HCT116 (cell line): ENCODE results near the gene EXOSC5.

ENCODE experiments used
- ATF3 ChIP-seq: IDR thresholded peaks from 2 replicates; pipeline ENCODE4 v1.6.1; 2012
- CTCF ChIP-seq, 3 experiments: fragments of 200-600 bp in 1 of 3; sonication (generic) in 1 of 3; IDR thresholded peaks in 2 of 3; conservative IDR thresholded peaks in 1 of 3; 2 replicates each; pipeline ENCODE4 v1.5.1; 2012 to 2017; ENCODE audit warnings: low read depth in 2 of 3, low read length in 2 of 3, antibody characterized with exemption in 1 of 3, borderline replicate concordance in 1 of 3, control low read depth in 1 of 3, mild to moderate bottlenecking in 1 of 3, mixed read lengths in 1 of 3, mixed run types in 1 of 3, moderate library complexity in 1 of 3; ENCODE audit not compliant: insufficient read depth in 1 of 3
- EGR1 ChIP-seq: IDR thresholded peaks from 2 replicates; pipeline ENCODE4 v1.6.1; 2012; ENCODE audit warnings: low read depth
- EZH2phosphoT487 ChIP-seq: fragments of 200-600 bp; IDR thresholded peaks from 2 replicates; pipeline ENCODE4 v1.6.1; 2018; ENCODE audit warnings: antibody characterized with exemption, borderline replicate concordance
- MAX ChIP-seq: IDR thresholded peaks from 2 replicates; pipeline ENCODE4 v1.6.1; 2012
- POLR2A ChIP-seq: IDR thresholded peaks from 2 replicates; pipeline ENCODE4 v1.7.0; 2011; ENCODE audit warnings: borderline replicate concordance; ENCODE audit not compliant: insufficient read depth, insufficient read length; ENCODE audit errors: extremely low read depth
- POLR2AphosphoS5 ChIP-seq: IDR thresholded peaks from 2 replicates; pipeline ENCODE4 v1.6.1; 2011; ENCODE audit warnings: mild to moderate bottlenecking, low read depth, low read length, moderate library complexity
- RAD21 ChIP-seq: IDR thresholded peaks from 2 replicates; pipeline ENCODE4 v1.6.1; 2012; ENCODE audit warnings: low read depth, mild to moderate bottlenecking
- SIN3A ChIP-seq: IDR thresholded peaks from 2 replicates; pipeline ENCODE4 v1.6.1; 2012; ENCODE audit warnings: low read depth
- TCF7L2 ChIP-seq: IDR thresholded peaks from 2 replicates; pipeline ENCODE4 v1.7.0; 2011; ENCODE audit warnings: borderline replicate concordance, inconsistent platforms; ENCODE audit not compliant: insufficient read depth, insufficient read length; ENCODE audit errors: extremely low read depth
- ZFX ChIP-seq: fragments of 450-650 bp; IDR thresholded peaks from 2 replicates; pipeline ENCODE4 v1.6.1; 2017

- TF ChIP-seq CTCF (IDR thresholded peaks at IDR 0.05 in 2 of 3, conservative IDR thresholded peaks at IDR 0.05 in 1 of 3; ENCODE audit: borderline replicate concordance in 1 of 3, insufficient read depth in 1 of 3, low read depth in 2 of 3, low read length in 2 of 3) (no peak), MAX (no peak), EGR1 (no peak), EZH2phosphoT487 (no peak), ATF3 (no peak), ZFX (no peak), RAD21 (no peak), POLR2AphosphoS5 (no peak), TCF7L2 (no peak), POLR2A (no peak), SIN3A (no peak)
Observed at GRCh38 chr19:41428481-41428859, 31.3 kb upstream of the EXOSC5 start.
